Measurements from ENCODE around the gene KCNQ1OT1.
A peak's percentile ranks its signal among the peaks of the same experiment; 100 is the strongest.

The KCNQ1OT1 gene

GRCh38 chr11:2701898-2702434 is 2.2 kb upstream of the KCNQ1OT1 start:
- peak; percentile 7 for DNase-seq

GRCh38 chr11:2701230-2701629 is 1.4 kb upstream of the KCNQ1OT1 start:
- no peak for DNase-seq

- DNase-seq, result peak; percentile 72
Measured at GRCh38 chr11:2700415-2701211, 819 bp upstream of the KCNQ1OT1 start.

GRCh38 chr11:2699185-2699530 is 636 bp downstream of the KCNQ1OT1 start:
- peak; percentile 32 for DNase-seq

- DNase-seq, result peak; percentile 23
Measured at GRCh38 chr11:2698386-2699184, 1.2 kb downstream of the KCNQ1OT1 start.

GRCh38 chr11:2697866-2698265 is 1.9 kb downstream of the KCNQ1OT1 start:
- peak; percentile 35 for DNase-seq

GRCh38 chr11:2696455-2696854 is 3.3 kb downstream of the KCNQ1OT1 start:
- DNase-seq, result peak; percentile 11

GRCh38 chr11:2694995-2695939 is 4.5 kb downstream of the KCNQ1OT1 start:
- DNase-seq, result peak; percentile 12

GRCh38 chr11:2694495-2694894 is 5.3 kb downstream of the KCNQ1OT1 start:
- peak; percentile 21 for DNase-seq

GRCh38 chr11:2693271-2694261 is 6.2 kb downstream of the KCNQ1OT1 start:
- DNase-seq, result peak; percentile 25

- no peak for DNase-seq
Measured at GRCh38 chr11:2691991-2692875, 7.6 kb downstream of the KCNQ1OT1 start.

- DNase-seq, result peak; percentile 12
Measured at GRCh38 chr11:2691355-2691761, 8.4 kb downstream of the KCNQ1OT1 start.

- peak; percentile 9 for DNase-seq
Measured at GRCh38 chr11:2690596-2691354, 9.0 kb downstream of the KCNQ1OT1 start.

GRCh38 chr11:2689651-2690575 is 9.9 kb downstream of the KCNQ1OT1 start:
- peak; percentile 50 for DNase-seq

- DNase-seq, result peak; percentile 16
Measured at GRCh38 chr11:2688381-2689231, 11.2 kb downstream of the KCNQ1OT1 start.

GRCh38 chr11:2687782-2688191 is 12.0 kb downstream of the KCNQ1OT1 start:
- DNase-seq, result peak; percentile 44

- peak; percentile 21 for DNase-seq
Measured at GRCh38 chr11:2687223-2687530, 12.6 kb downstream of the KCNQ1OT1 start.
